CD4-positive, alpha-beta T cell treated with Interleukin-4 for 1 hour (primary cell): ENCODE data around the gene USP8.

Experiments
- DNase-seq, 2 donors: peaks; one replicate each; pipeline ENCODE4 v3.0.0-alpha.2; 2020 to 2022

The USP8 gene

DNA sequence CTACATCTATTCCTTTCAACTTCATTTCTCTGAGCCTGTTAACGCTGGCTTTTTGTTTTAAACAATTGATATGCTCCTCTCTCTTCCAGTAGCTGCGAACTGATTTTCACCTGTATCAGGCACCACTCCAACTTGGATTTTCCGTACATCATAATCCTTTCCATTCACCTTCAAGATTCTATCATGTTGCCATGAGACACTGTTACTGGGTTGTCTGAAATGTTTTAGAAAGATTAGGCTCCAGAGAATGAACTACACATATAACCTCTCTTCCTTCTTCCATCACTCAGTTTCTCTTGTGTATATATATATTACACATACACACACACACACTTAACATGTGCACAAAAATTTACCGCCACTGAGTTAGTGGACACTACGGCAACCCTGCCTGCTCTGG, 122.4 kb downstream of the USP8 start, which contains the start of gene USP50:
Gene USP50, minus strand, starts transcription at position 101 of the 400 bp plus-strand sequence. CDS start 141 bp downstream, outside the sequence.
- DNase-seq: no peak

DNA sequence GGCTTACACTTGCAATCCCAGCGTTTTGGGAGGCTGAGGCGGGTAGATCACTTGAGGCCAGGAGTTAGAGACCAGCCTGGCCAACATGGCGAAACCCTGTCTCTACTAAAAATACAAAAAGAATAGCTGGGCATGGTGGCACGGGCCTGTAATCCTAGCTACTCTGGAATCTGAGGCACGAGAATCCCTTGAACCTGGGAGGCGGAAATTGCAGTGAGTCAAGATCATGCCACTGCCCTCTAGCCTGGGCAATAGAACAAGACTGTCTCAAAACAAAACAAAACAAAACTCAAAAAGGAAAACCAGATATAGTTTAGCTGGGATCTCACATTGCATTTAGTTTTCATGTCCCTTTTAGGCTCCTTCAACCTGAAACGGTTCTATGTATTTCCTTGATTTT, 125.1 kb downstream of the USP8 start:
- no peak for DNase-seq

DNA sequence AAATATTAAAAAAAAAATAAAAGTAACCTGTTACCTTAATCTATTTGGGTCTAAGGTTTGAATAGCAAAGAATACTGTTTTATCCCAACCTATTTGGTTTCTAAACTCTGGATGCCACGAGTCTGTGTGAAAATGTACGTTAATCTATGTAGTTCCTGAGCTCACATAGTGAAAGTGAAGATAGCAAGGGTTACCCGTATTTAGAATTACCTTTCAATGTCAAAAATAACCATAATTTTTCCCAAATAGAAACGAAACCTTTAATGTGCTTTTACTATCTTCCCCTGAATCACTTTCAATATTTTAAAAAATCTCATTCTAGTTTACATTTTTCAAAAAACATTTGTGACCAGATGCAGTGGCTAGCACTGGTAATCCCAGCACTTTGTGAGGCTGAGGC, 128.0 kb downstream of the USP8 start:
- DNase-seq: no peak

DNA sequence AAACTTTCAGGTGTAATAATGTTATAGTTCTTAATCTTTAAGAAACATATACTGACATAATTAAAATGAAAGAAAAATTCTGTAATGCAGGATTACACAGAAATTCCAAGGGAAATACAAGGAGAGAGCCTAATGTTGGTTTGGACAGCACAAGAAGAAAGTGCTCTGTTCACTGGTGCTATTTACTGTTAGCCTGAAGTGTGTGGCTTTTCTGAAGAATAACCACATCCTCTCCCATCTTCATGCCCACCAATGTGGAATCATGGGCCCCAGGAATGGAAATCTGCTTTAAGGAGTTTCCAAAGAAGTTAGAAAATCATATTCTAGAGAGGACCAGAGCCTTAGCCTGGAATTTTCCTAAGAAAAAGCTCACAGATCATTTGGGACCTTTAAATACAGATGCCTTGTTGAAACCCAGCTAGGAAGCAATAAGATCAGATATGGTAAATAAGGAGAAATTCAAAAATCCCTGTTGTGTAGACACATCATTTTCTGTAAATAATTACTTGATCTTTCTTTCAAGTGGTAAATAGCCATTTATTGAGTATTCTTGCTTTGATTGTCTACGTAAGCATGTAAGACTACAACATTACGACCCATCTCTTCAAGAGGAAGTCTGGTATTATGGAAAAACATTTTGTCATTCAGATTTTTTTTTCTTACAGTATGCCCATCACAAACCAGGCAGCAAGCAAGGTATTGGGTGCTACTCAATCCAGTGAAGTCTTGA, 132.6 kb downstream of the USP8 start:
- peak in 1 of 2 donors; percentile 11 for DNase-seq

DNA sequence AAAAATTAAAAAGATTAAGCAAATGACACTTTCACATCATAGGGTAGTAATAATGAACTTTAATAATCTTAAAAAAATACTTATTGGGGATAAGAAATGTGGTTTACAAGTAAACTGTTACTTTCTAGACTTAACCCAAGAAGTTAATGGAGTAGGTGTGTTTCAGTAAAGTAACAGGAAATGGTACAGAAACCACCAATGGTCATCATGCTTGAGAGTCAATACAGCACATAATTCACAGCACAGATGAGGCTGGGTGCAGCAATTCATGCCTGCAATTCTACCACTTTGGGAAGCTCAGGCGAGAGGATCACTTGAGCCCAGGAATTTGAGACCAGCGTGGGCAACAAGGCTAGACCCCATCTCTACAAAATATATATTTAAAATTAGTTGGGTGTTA, 133.8 kb downstream of the USP8 start:
- no peak for DNase-seq

DNA sequence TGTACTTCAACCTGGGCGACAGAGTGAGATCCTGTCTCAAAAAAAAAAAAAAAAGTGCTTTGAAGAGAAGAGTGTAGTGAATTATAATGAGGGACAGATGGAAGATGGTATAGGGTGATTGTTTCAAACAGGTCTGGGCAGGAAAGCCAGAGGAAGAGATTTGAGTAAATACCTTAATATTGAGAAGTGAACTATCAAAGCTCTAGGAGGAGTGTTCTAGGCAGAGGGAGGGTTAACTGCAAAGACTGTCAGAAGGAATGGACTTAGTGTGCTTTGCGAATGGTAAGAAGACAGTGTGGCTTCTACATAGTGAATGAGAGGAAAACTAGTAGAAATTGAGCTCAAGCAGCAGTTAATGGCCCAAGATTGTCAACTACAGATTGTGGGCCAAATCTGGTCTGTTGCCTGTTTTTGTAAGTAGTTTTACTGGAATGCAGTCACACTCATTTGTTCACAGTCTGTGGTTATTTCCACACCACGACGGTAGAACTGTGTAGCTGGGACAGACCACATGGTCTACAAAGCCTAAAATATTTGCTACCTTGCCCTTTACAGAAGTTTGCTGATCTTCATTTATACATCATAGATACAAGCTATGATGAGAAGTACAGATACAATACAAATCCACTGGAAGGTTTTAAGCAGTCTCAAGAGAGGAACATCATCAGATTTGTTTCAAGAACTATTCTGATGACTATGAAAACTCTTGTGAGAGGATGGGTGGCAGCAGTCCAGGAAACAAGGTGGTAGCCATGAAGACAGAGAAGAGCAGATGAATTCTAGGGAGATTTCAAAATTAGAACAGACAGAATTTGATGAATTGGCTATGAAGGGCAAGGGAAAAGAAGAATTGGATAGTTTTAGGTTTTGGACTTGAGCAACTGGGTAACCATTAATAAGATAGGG, 138.8 kb downstream of the USP8 start:
- DNase-seq: no peak

DNA sequence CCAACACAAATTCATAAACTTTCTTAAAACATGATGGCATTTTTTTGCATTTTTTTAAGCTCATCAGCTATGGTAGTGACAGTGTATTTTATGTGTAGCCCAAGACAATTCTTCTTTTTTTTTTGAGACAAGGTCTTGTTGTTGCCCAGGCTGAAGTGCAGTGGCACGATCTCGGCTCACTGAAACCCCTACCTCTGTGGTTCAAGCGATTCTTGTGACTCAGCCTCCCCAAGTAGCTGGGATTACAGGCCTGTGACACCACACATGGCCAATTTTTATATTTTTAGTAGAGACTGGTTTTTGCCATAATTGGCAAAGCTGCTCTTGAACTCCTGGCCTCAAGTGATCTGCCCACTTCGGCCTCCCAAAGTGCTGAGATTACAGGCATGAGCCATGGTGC, 139.6 kb downstream of the USP8 start:
- DNase-seq: no peak
